ENCODE results near the gene CLTA.

Gene CLTA

DNA sequence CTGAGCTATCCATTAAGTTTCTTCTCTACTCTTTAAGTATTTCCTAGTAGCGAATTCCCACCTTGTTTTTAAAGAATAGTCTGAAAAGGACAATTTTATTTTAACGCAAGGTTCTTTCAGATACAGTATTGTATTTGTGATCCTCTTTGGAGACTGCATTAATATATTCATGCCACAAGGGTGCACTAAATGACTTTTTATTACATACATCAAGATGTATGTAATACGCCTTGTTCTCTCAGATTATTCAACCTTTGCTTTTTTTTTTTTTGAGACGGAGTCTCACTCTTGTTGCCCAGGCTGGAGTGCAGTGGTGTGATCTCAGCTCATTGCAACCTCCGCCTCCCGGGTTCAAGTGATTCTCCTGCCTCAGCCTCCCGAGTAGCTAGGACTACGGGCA is 57.3 kb downstream of the CLTA start:
- DNase-seq: peak in 1 of 2 experiments; percentile 33

DNA sequence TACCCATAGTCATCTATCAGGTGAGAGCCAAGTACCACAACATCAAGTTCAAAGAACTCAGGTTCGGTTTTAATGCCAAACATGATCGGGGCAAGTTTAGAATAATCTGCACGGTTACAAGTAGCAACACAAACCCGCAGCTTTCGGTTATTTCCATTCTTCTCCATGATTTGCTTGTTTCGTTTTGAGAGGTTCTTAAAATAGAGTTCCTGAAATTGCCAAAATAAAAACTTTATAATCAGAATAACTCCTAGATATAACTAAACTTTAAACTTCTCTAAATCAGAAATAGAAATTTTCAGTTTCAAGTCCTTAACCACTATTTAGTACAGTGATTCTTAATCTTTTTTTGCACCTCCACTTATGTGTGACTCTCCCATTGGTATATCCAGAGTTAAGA is 58.5 kb downstream of the CLTA start:
- no peak for DNase-seq

GRCh38 chr9:36250079-36250478 is 59.4 kb downstream of the CLTA start:
- DNase-seq: no peak

- no peak for DNase-seq
Observed at GRCh38 chr9:36251428-36251827, 60.7 kb downstream of the CLTA start.

GRCh38 chr9:36258208-36258995 is 67.7 kb downstream of the CLTA start, which contains the start of gene GNE:
Gene GNE, minus strand, starts transcription at chr9:36258448. Its CDS starts 9,093 bp downstream, at chr9:36249355.
- peak; percentile 85 to 91 for DNase-seq

GRCh38 chr9:36258996-36259533 is 68.3 kb downstream of the CLTA start:
- no peak for DNase-seq

Data from NCI-H524 (cell line).